IPS-18a (cell line): ENCODE measurements around the gene GPR141.

ENCODE experiments used
- H3K27ac ChIP-seq: one replicate; pipeline ENCODE4 v1.5.1; 2013; ENCODE audit warnings: low read length
- H3K27me3 ChIP-seq: one replicate; pipeline ENCODE4 v1.6.1; 2013; ENCODE audit warnings: mild to moderate bottlenecking, low read length; ENCODE audit not compliant: control insufficient read depth, insufficient read depth
- H3K36me3 ChIP-seq: one replicate; pipeline ENCODE4 v1.6.1; 2013; ENCODE audit warnings: low read depth, low read length; ENCODE audit not compliant: control insufficient read depth
- H3K4me1 ChIP-seq: one replicate; pipeline ENCODE4 v1.6.1; 2013; ENCODE audit warnings: low read depth, low read length; ENCODE audit not compliant: control insufficient read depth
- H3K4me3 ChIP-seq: one replicate; pipeline ENCODE4 v1.5.1; 2013; ENCODE audit warnings: low read length
- H3K9ac ChIP-seq: one replicate; pipeline ENCODE4 v1.6.1; 2013; ENCODE audit warnings: mild to moderate bottlenecking, low read length, moderate library complexity
- H3K9me3 ChIP-seq: one replicate; pipeline ENCODE4 v1.6.1; 2013; ENCODE audit warnings: low read depth, low read length; ENCODE audit not compliant: control insufficient read depth

Gene GPR141

DNA sequence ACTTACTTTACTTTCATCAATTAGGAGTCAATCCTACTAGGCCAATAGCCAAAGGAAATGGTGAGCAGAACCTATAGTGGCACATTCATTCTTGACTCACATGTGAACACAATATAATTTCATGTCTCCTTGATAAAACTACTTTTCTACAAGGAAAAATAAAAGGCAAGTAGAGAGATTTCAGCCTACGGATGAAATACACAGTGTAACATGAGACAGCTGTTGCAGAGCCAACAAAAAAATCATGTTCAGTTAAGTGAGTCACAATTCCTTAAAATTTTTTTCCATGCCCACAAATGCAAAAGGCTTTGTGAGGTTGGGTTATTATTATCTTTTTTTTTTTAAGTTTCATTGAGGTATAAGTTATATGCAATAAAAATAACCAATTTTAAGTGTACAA is 54.8 kb downstream of the GPR141 start:
- no peak overlapping the region for H3K27ac ChIP-seq

DNA sequence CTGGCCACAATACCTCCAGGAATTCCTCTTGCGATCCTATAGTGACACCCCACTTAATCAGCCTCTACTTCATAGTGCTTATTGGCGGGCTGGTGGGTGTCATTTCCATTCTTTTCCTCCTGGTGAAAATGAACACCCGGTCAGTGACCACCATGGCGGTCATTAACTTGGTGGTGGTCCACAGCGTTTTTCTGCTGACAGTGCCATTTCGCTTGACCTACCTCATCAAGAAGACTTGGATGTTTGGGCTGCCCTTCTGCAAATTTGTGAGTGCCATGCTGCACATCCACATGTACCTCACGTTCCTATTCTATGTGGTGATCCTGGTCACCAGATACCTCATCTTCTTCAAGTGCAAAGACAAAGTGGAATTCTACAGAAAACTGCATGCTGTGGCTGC is 56.8 kb downstream of the GPR141 start:
- no peak overlapping the region for H3K9ac ChIP-seq
- no peaks in the 10 kb centered on the region for H3K4me1 ChIP-seq
- no peak overlapping the region for H3K27ac ChIP-seq
- no peaks in the 10 kb centered on the region for H3K27me3 ChIP-seq
- H3K9me3 ChIP-seq, result no peaks in the 10 kb centered on the region
- no peaks in the 10 kb centered on the region for H3K36me3 ChIP-seq
- no peak overlapping the region for H3K4me3 ChIP-seq

More for the DNA sequence above, 54.8 kb downstream of the GPR141 start:
- Histone ChIP-seq H3K4me3 (no peak overlapping the region), H3K36me3 (no peaks in the 10 kb centered on the region), H3K9me3 (no peaks in the 10 kb centered on the region), H3K9ac (no peak overlapping the region), H3K27me3 (no peaks in the 10 kb centered on the region), H3K4me1 (no peaks in the 10 kb centered on the region)

DNA sequence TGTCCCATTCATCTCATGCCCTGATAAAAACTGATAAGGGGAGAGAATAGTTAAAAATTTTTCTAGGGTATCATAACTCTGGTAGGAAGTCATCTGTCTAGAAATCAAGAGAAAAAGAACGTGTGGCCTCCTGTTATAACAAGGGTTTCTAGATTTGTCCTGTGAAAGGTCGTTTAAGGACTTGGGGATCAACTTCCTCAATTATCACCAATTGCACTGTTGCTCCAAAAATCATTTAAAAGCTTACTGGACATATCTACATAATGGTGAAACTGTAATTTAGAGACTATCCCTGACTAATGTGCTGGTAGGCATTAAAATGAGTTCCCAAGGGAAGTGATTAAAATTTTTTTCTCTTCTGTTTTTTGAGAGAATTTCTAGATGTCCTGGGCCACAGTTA is 58.2 kb downstream of the GPR141 start:
- H3K4me1 ChIP-seq, result no peaks in the 10 kb centered on the region
- H3K9ac ChIP-seq, result no peak overlapping the region

DNA sequence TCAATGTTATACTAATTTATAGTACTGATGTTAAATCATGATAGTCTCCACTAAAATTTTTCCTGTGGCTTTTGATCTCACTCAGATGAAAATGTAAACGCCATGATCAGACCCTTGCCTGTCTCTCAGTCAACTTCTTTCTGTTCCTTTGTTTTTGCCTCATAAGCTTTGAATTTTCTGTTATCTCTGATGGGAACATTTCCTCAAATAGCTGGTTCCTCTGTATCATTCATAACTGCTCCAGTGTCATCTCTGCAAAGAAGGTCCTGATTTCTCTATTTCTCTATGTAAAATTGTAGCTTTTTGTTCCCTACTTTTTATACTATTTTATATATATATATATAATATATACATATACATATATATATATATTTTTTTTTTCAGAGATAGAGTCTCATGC is 67.5 kb downstream of the GPR141 start:
- Histone ChIP-seq H3K9ac (no peak overlapping the region), H3K4me3 (no peak overlapping the region), H3K4me1 (no peaks in the 10 kb centered on the region), H3K36me3 (no peaks in the 10 kb centered on the region), H3K27me3 (no peaks in the 10 kb centered on the region), H3K9me3 (no peaks in the 10 kb centered on the region), H3K27ac (no peak overlapping the region)

More for the DNA sequence above, 58.2 kb downstream of the GPR141 start:
- Histone ChIP-seq H3K9me3 (no peaks in the 10 kb centered on the region), H3K36me3 (no peaks in the 10 kb centered on the region), H3K4me3 (no peak overlapping the region), H3K27ac (no peak overlapping the region), H3K27me3 (no peaks in the 10 kb centered on the region)

DNA sequence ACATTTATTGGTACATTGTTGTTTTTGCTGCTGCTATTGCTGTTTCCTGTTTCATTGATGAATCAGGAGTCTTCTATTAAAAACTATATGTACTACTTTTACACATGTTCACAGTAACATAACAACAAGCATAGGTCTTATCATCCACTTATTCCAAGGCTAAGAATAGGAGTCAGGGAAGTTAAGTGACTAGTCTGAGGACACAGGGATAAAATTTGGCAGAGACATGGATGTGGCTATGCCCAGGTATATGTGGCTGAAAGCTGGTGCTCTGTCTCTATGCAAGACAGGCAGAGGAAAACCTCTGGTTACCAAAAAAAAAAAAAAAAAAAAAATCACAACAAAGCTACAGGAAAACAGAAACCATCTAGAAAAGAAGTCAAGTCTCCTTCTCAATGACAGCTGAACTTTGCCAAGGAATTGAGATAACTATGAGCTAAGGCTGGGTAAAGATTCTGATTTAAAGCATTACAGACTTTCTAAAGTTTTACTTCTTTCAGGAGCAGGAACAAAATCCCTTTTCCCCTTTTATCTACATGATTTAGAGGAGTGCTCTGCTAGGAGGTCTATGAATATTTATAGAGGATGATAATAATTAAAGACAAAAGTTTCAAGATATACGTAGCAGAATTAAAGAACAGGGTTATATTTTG is 70.0 kb downstream of the GPR141 start:
- Histone ChIP-seq H3K4me1 (no peaks in the 10 kb centered on the region), H3K9ac (no peak overlapping the region), H3K27ac (no peak overlapping the region), H3K36me3 (no peaks in the 10 kb centered on the region), H3K27me3 (no peaks in the 10 kb centered on the region), H3K9me3 (no peaks in the 10 kb centered on the region), H3K4me3 (no peak overlapping the region)

DNA sequence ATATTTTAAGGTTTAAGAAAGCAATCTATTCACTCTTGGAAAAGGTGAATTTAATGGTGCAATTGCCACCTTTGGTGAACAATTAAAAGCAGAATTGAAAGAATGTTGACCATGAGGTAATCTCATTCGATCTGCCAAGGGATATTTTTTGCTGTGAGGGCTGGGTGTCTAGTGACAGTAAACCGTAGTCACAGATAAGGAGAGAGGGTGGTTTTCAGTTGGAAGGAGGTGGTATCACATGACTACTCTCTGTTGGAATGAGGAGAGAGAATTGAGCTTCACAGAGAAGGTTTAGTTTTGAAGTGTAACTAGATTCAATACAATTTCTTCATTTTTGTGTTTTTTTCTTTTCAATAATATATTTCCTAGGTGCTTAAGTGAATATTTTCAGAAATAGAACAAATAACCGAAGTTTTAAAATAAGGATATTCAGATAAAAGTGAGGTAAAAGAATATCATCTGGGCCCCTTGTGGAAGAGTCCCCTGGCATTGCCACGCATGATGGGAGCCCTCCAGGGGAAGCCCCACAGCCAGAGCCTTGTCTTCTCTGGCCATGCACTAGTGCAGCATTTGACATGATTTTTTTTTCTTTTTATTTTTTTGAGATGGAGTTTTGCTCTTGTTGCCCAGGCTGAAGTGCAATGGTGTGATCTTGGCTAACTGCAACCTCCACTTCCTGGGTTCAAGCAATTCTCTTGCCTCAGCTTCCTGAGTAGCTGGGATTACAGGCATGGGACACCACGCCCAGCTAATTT is 73.4 kb downstream of the GPR141 start:
- Histone ChIP-seq H3K4me3 (no peak overlapping the region), H3K36me3 (no peaks in the 10 kb centered on the region), H3K27me3 (no peaks in the 10 kb centered on the region), H3K27ac (no peak overlapping the region), H3K4me1 (no peaks in the 10 kb centered on the region), H3K9me3 (no peaks in the 10 kb centered on the region), H3K9ac (no peak overlapping the region)

DNA sequence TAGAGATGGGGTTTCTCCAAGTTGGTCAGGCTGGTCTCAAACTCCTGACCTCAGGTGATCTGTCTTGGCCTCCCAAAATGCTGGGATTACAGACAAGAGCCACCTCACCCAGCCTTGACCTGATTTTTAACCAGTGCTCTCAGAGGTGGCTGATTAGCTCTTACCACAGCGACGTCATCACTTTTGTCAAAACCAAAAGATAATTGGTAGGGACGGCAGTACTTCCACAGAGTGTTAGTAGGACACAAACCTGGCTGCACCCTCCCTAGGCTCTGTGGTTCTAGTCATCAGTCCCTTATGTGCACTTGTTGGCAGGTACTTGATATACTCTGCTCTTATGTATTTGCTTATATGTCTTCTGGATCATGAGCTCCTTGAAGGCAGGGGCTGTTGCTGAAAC is 74.0 kb downstream of the GPR141 start:
- H3K27me3 ChIP-seq, result no peaks in the 10 kb centered on the region
- H3K4me3 ChIP-seq, result no peak overlapping the region
- no peak overlapping the region for H3K27ac ChIP-seq
- no peaks in the 10 kb centered on the region for H3K9me3 ChIP-seq
- H3K4me1 ChIP-seq, result no peaks in the 10 kb centered on the region
- no peak overlapping the region for H3K9ac ChIP-seq
- no peaks in the 10 kb centered on the region for H3K36me3 ChIP-seq

DNA sequence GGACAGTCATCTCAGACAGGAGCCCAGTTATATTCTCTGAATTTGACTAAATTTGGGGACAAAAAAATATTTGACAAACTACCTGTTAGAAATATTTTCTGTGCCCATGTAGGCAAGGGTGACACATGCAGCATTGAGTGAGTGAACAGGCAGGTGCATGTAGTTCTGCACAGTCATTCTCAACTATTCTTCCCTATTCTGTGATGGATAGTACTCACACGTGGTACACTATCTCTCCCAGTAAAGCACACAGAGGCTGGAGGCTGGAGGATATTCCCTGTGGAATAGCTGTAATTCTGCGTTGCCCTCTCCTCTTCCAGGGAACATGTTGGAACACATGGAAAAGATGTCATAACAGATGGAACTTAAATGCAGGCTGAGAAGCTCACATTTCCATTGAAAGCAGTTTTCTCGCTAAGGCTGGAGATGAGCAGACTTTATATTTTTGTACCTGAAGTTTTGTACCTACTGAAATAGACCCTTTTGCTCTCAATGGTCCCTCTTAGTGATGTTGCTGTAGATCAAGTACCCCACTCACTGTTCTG is 75.0 kb downstream of the GPR141 start:
- Histone ChIP-seq H3K9ac (no peak overlapping the region), H3K4me1 (no peaks in the 10 kb centered on the region), H3K36me3 (no peaks in the 10 kb centered on the region), H3K4me3 (no peak overlapping the region), H3K27me3 (no peaks in the 10 kb centered on the region), H3K9me3 (no peaks in the 10 kb centered on the region), H3K27ac (no peak overlapping the region)

DNA sequence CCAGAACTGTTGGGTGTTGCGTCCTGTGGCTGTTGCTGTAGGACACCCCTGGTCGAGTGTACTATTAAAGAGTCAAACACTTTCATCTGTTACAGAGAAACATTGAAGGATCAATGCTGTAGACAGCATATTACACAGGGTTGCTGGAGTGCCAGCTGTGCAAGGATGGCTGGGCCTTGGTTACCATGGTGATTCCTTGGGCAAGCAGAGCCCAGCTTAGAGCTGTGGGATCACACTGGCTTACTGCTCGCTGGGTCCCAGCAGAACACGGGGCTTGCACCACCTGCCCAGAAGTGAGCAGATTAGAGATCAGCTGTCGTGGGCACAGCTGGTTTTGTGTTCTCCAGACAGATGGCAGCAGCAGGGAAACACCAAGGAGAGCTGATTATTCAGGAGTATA is 76.0 kb downstream of the GPR141 start:
- Histone ChIP-seq H3K27ac (no peak overlapping the region), H3K27me3 (no peaks in the 10 kb centered on the region), H3K4me1 (no peaks in the 10 kb centered on the region), H3K9me3 (no peaks in the 10 kb centered on the region), H3K36me3 (no peaks in the 10 kb centered on the region), H3K4me3 (no peak overlapping the region), H3K9ac (no peak overlapping the region)

DNA sequence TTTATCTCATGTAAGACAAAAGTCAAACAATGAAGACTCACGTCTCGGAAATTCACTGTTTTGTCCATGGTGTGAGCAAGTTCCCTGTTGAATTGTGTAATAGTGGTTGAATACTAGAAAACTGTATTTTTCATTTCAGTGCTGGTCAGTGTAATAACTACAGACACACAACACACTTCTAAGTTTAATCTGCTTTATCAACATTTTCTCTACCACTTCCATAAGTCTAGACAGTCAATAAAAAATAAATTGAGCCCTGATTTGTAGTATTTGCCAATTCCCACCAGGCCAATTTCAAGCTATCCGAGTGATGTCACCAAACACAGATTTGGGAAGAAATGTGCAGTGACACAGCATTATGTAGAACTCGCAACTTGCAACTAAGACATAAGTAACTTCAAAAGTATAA is 81.9 kb downstream of the GPR141 start:
- Histone ChIP-seq H3K36me3 (no peaks in the 10 kb centered on the region), H3K4me1 (no peaks in the 10 kb centered on the region), H3K9me3 (no peaks in the 10 kb centered on the region), H3K4me3 (no peak overlapping the region), H3K27me3 (no peaks in the 10 kb centered on the region), H3K27ac (no peak overlapping the region), H3K9ac (no peak overlapping the region)

DNA sequence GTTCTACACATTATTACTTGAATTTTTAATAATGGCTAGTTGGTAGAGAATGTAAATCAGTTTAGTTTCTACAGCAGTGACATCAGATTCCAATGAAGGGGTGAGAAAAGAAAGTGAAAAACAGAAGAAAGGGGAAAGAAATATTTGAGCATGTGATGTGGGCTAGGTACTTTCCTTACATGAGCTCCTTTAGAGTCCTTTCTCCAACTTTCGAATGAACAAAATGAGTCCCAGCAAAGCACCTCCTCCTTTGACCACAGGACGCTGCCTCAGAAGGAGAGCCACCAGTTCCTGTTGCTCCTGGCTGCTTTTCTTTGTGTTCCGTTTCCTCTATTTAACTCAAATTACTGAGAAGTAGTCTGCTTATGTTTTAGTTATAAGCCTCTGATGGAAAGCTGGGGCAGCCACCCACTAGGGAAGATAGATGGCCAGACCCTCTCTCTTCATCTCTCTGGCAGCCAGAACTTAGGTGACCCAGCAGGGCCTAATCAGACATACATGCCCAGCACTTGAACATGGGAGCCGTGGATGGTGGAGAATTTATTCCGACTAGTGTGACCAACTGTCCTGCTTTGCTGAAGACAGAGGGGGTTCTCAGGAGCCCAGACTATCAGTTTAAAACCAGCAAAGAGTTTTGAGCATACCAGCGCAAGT is 82.4 kb downstream of the GPR141 start:
- Histone ChIP-seq H3K9ac (no peak overlapping the region), H3K9me3 (no peaks in the 10 kb centered on the region), H3K27ac (no peak overlapping the region), H3K4me3 (no peak overlapping the region), H3K36me3 (no peaks in the 10 kb centered on the region), H3K4me1 (no peaks in the 10 kb centered on the region), H3K27me3 (no peaks in the 10 kb centered on the region)
